NCI-H2107 treated with DMSO at 0.1 percent for 48 hours (cell line): ENCODE data around the gene FHAD1.
"Not testable (repeated sequence)": the region's sequence is repeated elsewhere in the genome, so short reads cannot be mapped to it uniquely, and the experiment has no call there.

Source experiments
- DNase-seq: peaks from one replicate; lab custom pipeline; 2025; ENCODE audit not compliant: unreplicated experiment; lab: John Stamatoyannopoulos, UW

FHAD1 gene

DNA sequence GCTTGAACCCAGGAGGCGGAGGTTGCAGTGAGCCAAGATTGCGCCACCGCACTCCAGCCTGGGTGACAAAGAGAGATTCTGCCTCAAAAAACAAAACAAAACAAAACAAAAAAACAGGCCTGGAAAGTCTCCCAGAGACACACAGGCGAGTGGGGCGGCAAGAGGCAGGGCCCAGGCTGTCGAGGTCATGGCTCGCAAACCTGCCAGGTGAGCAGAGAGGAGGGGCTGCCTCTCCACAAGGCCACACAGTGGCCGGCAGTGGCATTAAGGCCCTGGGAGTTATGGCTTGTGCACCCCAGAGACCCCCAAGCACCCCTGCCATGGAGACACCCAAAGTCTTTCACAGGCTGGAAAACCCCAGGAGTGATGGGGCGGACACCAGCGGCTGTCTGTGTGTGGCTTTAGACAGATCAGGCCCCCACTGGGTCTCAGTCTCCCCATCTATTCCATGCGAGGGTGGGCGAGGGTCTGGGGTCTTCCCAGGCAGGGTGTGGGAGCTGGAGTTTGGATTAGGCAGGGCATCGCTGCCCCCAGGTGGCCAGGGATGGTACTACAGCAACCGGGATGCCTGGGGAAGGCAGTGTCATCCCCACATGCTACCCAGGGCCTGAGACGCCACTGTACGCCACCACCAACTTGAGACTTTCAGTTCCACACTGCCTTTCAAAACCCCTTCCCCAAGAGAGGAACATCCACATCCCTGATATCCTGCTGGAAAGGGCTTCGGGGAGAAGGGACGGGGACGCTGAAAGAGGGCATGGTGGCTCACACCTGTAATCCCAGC, 184.0 kb downstream of the FHAD1 start:
- no peak for DNase-seq

DNA sequence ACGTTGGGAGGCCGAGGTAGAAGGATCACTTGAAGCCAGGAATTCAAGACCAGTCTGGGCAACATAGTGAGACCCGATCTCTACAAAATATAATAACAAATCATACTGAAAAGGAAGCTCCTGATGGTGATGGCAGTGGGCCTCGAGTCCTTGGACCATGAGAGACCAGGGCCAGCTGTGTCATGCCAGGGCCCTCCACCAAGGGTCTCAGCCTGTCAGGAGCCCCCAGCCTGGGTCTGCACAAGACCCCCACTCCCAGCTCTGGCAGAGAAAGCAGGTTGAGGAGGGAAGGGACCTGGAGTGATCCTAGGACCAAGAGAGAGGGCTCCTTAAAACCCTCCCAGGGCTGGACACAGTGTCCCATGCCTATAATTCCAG, 184.5 kb downstream of the FHAD1 start:
- DNase-seq, result no peak

DNA sequence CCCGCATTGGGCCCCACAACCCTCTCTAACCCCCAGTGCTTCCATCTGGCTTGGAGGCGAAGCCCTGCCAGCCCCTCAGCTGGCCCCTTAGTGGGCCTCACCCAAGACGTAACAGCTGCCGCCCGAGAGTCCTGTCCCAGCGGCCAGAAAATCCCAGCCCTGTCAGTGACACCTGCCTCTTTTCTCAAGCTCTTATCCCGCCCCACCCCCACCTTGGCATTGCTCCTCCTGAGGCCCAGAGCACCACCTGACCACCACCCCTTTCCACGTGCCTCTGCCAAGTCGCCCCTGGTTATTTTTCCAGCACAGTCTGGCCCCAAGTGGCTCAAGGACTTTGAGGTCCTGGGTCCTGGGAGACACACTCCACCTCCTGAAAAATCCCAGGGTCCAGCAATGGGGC, 185.3 kb downstream of the FHAD1 start:
- no peak for DNase-seq

DNA sequence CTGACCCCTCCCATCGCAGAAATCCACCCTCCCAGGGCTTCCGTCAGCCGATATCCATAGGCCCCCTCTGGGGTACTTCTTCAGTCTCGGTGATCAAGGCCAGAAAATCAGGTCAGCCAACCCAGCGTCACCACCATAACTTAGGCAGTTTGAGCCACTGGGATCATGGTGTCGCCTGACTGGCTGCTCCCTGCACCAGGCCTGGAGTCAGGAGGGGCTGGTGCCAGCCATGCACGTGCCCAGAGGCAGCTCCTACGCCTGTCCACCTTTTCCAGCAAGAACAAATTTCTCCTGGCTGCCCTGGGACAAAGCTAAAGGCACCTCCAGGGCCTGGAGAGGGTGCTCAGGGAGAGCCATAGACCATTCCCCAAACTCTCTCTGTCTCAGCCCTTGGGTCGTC, 186.4 kb downstream of the FHAD1 start:
- no peak for DNase-seq

DNA sequence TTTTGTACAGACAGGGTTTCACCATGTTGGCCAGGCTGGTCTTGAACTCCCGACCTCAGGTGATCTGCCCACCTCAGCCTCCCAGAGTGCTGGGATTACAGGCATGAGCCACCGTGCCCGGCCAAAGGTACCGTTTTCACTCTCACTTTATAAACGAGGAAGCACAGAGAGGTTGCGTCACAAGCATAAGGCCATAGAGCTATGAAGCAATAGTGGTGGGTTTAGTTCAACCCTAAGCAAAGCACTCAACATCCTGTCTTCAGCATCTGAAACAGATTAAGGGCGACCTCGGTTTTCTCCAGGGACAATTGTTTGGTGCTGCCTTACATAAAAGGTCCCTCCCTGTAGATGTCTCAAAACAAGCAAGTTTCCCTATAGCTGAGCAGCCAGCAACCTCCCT, 187.7 kb downstream of the FHAD1 start:
- DNase-seq, result not testable (repeated sequence)

DNA sequence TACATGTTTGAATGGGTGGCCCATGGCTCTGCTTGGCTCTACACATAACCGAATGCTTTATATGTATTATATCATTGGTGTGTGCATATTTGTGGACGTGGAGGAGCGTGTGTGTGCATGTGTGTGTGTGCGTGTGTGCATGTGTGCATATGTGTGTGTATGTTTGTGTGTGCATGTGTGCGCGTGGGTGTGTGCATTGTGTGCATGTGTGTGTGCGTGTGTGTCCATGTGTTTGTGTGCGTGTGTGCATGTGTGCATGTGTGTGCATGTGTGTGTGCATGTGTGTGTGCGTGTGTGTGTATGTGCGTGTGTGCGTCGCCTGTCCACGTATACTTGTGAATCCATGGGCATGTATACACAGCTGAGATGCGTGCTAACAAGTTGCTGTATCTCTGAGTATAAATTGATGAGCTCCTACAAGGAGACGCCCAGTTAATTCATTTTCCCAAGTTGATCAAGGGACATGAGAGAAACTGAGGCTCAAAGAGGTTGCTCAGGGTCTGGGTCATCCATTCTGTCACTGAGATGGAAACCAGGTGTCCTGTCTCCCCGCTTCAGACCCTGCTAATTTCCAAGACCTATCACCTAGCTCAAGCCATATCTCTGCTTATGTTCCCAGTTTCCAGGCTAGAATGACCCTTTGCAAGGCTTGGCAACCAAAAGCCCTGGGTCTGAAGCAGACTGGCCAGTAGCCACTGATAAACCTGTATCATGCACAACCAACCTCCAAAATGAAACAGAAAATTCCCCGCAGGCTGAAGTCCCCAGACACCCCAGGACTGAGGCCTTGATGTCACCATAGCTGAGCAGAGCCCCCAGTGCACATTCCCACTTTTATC, 188.4 kb downstream of the FHAD1 start:
- no peak for DNase-seq

DNA sequence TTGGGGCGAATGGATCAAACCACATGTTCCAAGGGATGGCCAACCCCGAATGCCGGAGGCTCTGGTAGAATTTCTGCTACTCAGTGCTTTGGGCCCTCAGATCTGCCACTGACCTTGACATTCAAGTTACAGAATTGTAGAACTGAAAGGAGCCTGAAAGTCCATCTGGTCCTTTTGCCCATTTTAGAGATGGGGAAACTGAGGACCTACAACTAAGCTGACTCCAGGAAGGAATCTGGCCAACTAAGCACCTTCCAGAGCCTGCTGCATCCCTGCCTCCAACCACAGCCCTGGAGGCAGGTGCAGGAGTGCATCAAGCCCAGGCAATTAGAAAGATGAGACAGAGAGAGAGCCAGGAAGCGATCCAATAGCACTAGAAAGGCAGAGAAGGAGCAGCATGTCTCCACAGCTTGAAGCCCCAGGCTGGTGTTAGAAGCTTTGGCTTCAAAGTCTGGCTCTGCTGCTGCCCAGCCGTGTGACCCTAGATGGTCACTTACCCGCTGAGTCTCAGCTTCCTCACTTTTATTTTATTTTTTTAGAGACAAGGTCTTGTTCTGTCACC, 189.9 kb downstream of the FHAD1 start:
- peak; percentile 87 for DNase-seq

DNA sequence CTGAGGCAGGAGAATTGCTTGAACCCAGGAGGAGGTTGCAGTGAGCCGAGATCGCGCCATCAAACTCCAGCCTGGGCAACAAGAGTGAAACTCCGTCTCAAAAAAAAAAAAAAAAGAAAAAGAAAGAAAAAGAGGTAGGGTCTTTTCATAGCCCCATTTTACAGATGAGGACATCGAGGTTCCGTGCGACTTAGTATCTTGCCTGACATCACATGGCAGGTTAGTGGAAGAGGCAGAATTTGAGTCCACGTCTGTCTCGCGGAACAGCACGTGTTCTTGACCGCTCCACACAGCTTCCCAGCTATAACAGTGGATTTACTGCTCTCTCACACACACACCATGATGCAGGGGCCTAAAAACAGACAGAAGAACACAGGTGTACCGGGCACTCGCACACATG, 192.3 kb downstream of the FHAD1 start:
- DNase-seq, result no peak

DNA sequence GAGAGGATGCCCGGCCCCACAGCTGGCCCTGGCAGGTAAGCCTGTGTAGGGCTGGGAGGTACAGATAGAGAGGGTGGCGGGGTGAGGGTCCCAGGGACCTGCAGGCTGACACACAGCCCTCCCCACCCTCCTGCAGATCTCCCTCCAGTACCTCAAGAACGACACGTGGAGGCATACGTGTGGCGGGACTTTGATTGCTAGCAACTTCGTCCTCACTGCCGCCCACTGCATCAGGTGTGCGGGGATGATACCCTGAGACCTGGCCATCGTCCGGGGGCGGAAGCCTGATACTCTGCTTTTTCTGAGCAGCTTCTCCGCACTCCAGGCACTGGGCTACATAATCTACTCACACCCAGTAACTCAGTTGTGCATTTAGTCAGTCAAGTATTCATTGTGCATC, 193.3 kb downstream of the FHAD1 start:
- no peak for DNase-seq

DNA sequence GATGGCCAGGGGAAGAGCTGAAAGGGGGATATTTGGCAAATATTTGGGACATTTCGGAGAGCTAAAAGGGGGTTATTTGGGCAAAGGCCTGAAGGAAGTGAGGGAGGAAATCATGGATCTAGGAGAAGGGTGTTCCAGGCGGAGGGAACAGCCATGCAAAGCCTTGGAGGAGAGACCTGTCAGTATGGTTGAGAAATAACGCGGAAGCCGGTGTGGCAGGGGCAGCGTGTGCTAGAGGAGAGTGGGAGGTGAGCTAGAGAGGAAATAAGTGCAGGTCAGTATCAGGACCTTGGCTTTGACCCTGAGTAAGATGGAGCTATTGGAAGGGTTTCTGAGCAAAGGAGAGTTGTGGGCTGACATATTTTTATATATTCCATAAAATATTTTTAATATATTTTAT, 194.2 kb downstream of the FHAD1 start:
- no peak for DNase-seq

DNA sequence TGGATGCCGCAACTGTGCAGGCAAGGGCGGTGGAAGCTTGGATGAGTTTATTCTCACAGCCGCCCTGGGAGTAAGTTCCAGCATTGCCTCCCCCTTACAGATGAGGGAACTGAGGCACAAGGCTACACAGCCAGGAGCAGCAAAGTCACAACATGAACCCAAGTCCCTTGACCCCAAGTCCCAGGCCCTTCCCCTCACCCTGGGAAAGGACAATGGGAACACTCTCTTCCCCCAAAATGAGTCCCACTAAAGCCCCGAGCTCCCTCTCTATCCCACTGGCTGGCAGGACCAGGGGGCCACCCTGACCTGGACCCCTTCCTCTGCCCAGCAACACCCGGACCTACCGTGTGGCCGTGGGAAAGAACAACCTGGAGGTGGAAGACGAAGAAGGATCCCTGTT, 195.1 kb downstream of the FHAD1 start:
- no peak for DNase-seq

DNA sequence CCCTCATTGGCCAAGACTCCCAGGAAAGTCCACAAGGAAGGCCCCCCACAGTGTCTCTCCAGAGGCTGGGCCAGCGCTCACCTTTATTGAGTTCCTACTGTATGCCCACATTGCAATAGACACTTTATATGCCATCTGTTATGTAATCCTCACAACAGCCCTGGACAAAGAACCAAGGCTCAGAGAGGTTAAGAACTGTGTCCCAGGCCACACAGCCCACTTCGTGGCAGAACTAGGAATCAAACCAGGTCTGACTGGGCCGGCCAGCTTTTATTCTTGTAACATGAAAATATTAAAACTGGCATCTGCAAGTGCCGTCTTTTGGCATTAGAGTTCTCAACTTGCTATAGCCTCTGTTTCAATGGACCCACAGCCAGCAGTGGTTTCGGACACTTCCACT, 195.7 kb downstream of the FHAD1 start:
- DNase-seq, result no peak

DNA sequence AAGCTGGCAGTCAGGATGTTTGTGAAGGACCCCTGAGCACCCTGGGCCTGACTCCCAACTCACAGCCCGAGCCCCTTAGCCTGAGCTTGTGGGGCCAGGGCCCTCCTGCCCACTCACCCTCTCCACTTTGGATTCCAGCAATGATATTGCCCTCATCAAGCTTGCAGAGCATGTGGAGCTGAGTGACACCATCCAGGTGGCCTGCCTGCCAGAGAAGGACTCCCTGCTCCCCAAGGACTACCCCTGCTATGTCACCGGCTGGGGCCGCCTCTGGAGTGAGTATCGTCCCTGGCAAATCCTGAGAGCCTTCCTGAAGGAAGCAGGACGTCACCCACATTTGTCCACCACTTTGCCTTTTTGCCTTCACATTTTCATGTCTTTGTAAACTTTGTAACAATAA, 196.3 kb downstream of the FHAD1 start:
- no peak for DNase-seq

DNA sequence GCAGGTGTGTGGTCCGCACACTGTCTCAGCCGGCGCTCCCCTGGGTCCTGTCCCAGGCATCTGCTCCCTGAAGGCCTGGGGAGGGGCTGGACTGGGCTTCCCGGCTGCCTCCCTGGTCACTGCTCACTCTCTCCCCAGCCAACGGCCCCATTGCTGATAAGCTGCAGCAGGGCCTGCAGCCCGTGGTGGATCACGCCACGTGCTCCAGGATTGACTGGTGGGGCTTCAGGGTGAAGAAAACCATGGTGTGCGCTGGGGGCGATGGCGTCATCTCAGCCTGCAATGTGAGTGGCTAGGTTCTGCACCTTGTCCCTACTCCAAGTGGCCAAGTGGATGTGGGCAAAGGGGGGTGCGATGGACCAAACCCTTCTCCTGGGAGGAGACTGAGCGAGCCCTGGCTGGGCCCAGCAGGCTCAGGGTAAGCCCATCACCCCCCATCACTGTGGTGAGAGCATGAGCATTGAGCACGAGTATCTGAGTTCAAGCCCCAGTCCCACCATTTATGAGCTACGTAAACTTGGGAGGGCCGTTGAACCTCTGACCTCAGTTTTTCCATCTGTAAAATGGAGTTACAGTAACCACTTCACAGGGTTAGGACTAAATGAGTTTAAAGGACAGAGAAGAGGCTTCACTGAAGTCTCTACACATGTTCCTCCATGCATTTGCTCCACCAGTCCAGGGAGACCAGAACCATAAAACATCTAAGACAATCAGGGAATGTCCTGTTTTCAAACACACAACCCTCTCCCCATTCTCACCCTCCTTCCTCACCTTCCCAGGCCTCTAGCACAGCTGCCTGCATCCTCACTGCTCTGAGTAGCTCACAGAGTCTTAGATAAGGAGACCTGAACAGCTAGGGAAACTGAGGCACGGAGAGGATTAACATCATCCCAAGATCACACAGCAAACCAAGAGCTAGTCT, 197.7 kb downstream of the FHAD1 start:
- no peak for DNase-seq

DNA sequence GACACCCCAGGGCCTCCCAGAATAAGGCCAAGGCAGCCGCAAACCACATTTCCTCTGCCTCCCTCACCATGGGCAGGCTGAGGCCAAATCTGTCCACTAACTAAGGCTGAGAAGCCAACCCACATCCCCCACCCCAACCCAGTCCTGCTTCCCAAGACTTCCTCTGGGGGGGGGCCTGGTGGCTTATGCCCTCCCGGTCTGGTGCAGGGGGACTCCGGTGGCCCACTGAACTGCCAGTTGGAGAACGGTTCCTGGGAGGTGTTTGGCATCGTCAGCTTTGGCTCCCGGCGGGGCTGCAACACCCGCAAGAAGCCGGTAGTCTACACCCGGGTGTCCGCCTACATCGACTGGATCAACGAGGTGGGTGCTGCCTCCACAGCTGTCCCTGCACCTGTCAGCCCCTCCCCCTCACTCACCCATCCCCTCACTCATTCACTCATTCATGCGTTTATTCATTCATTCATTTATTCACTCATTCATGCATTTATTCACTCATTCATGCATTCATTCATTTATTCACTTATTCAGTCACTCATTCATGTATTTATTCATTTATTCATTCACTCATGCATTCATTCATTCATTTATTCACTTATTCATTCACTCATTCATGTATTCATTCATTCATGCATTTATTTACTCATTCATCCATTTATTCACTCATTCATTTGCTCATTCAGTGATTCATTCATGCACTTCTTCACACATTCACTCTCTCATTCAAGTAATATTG, 198.5 kb downstream of the FHAD1 start:
- DNase-seq, result no peak

DNA sequence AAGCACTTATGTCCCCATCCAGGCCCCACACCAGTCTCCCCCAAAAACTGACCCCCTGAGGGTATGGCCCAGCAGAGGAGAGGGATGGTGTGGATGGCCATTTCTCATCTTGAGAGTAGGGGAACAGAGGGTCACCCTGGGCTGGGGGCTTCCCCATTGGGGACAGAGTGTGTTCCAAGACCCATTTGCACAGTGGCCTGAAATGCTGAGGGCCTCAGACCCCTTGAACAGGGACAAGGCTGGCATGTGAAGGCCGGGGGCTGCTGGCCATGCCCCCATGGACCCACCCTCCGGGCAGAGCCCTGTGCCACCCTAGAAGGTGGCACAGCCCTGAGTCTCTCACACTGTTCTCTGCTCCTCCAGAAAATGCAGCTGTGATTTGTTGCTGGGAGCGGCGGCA, 199.2 kb downstream of the FHAD1 start:
- DNase-seq, result no peak
